ENCODE results near the gene CD7.
A peak's percentile ranks its signal among the peaks of the same experiment; 100 is the strongest.

The CD7 gene

DNA sequence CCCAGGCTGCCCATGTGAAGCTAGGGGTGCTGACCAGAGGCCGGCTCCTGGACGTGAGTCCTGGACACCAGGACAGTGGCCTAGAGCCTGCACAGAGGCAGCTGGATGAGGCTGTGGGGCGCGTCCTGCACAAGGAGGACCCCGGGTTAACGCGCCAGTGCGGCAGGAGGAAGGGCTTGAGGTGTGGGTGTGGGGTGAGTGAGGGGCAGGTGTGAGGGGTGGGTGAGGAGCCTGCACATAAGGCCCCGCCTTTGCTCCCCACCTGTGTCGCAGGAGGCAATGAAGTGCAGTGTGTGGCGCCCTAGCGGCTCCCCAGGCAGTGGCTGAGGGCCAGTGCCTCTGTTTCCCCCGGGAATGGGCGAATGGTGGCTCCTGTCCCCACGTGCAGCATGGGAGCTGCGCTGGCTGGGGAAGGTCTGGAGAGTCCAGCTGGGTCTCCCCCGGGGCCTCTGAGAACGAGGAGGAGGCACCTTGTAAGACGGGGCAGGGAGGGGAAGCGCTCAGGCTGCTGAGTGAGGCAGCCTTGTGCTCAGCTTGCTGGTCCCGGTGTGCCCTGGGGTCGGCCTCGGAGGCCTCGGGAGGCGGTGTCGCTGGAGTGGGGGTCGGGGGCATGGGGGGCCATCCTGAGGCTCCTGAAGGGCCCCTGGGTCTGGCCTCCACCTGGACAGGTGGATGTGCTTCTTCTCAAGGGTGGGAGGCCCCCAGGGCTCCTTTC lies 3.2 kb downstream of the CD7 start:
- DNase-seq, result no peak

DNA sequence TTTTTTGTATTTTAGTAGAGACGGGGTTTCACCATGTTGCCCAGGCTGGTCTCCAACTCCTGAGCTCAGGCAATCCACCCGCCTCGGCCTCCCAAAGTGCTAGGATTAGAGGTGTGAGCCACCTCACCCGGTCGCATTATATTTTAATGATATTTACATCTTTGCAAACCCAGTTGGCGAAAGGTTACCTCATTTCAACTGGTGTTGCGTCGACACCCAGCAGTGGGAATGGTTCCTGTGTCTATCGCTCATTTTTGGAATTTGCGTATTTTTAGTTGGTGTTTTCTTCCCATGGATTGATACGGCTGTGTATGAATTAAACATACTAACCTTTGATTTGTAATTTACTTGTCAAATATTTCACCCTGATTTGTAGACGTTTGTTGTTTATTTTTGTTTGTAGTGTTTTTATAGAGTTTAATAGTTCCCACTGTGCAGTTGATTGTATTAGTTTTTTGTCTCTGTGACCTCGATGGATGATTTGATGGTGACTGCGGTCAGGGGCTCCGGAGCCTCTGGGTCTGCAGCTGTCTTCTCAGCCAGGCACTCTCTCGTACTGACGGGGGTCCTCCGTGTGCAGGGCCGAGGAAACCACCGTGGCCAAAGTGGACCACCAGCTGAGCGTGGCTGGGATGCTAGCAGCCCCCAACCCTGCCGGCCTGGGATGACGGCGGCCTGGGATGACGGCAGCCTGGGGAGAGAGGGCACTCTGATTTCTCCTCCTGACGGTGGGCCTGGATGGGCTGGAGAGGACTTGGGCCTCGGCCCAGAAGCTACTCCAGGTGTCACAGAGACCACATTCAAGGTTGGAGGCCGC lies 4.0 kb downstream of the CD7 start:
- DNase-seq, result no peak

DNA sequence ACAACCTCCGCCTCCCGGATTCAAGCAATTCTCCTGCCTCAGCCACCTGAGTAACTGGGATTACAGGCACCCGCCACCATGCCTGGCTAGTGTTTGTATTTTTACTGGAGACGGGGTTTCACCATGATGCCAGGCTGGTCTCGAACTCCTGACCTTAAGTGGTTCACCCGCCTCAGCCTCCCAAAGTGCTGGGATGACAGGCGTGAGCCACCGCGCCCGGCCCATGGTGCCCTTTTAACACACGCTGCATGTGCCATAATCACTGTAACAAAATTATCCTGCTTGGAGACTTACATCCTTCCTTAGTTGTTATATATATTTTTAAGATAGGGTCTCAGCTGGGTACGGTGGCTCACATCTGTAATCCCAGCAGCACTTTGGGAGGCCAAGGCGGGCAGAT lies 5.4 kb downstream of the CD7 start:
- DNase-seq, result no peak

DNA sequence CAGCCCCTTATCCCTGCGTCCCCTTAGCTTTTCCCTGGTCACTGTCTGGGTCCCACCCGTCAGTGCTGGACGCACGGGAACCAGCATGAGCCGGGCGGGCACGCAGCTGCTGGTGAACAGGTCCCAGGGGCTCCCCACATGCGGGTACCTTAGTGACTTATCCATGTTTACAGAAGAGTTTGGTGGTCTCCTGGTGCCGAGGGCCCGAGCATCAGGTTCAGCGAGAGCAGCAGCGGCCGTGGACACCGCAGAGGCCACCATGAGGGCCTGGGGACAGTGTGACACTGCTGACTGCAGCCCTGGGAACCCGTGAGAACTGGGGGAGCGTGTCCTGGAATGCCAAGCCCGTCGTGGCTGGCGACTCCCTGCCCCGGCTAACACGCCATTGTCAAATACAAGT lies 6.5 kb downstream of the CD7 start:
- DNase-seq, result no peak

DNA sequence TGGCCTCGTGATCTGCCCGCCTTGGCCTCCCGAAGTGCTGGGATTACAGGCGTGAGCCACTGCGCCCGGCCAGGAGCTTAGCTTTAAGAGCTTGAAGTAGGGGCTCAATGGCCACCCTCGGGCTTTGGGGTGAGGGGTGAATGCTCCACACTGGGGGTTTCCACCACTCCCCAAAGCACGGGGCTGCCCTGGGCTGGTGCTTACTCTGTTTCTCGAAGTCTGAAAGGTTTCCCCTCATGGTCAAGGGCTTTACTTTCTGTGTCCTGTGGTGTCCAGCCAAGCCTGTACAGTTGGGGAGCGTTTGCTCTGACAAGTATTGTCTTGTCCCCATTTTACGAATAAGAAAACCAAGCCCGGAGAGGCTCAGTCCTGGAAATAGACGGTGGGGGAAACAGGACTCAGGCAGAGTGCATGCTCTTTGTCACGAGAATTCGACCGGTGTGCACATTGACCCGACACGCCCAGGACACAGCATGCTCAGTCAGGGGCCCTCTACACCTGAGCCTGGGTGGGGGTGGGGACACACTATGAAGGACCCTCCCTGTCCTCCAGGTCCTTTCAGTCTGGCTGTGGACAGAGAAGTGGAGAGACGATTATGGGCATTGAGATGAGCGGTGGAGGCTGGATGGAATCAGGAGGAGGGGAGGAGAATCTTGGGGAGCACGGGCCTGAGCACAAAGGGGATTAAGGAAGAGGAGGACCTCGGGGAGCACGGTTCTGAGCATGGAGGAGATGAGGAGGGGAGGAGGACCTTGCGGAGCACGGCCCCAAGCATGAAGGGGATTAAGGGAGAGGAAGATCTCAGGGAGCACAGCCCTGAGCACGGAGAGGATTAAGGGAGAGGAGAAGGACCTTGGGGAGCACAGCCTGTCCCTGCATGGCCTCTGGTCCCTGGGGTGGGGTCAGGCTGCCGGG lies 7.5 kb downstream of the CD7 start:
- no peak for DNase-seq

DNA sequence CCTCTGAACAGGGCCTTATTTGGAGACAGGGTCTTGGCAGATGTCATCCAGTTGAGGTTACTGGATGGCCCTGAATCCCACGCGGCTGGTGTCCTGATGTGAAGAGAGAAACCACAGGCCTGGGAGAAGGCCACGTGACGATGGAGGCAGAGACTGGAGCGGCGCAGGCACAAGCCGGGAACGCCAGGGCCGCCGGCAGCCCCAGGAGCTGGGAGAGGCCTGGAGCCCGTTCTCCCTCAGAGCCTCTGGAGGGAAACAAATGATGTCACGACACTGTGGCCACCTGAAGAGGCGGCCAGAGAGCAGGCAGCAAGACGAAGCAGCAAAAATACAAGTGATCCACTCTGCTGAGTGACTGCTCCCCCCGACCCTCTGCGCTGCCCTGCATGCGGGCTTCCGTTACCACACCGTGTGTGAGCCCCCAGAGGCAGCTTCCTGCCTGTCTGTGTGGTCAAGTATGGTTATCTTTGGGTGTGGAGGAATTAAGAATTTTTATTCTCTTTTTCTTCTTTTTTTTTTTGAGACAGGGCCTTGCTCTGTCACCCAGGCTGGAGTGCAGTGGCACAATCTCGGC lies 11.6 kb downstream of the CD7 start:
- DNase-seq, result no peak

DNA sequence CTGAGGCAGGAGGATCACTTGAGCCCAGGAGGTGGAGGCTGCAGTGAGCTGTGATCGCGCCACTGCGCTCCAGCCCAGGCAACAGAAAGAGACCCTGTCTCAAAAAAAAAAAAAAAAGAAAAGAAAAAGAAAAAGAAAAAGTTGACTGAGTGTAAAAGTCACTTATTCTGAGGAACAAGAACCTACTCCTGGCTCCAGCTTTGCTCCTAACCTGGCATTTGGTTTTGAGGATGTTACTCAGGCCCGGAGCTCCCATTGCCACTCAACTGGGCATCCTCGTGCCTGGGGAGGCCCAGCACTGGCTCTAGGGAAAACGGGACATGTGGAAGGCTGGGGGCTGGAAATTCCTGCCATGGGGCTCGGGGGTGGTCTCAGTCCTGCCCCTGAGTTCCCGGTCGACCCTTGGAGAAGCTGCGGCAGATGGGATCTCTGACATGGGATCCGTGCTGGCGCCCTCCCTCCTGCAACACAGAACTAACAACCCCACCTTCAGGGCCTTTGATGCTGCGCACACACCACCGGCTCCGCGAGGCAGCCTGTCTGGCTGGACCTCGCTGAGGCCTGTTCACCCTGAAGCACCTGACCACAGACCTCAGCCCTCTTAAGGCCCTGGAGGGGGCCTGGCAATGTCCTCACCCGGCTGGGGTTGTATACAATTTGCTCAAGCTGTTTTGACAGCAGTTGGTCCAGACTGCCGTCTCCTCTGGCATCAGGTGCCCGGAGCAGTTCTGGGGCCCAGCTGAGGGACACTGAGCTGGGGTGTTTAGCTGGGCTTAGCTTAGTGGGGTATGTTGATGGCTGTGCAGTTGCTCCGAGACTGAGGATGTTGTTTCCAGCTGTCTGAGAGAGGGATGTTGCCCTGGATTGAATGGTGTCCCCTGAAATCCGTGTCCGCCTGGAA lies 12.3 kb downstream of the CD7 start:
- DNase-seq, result no peak

DNA sequence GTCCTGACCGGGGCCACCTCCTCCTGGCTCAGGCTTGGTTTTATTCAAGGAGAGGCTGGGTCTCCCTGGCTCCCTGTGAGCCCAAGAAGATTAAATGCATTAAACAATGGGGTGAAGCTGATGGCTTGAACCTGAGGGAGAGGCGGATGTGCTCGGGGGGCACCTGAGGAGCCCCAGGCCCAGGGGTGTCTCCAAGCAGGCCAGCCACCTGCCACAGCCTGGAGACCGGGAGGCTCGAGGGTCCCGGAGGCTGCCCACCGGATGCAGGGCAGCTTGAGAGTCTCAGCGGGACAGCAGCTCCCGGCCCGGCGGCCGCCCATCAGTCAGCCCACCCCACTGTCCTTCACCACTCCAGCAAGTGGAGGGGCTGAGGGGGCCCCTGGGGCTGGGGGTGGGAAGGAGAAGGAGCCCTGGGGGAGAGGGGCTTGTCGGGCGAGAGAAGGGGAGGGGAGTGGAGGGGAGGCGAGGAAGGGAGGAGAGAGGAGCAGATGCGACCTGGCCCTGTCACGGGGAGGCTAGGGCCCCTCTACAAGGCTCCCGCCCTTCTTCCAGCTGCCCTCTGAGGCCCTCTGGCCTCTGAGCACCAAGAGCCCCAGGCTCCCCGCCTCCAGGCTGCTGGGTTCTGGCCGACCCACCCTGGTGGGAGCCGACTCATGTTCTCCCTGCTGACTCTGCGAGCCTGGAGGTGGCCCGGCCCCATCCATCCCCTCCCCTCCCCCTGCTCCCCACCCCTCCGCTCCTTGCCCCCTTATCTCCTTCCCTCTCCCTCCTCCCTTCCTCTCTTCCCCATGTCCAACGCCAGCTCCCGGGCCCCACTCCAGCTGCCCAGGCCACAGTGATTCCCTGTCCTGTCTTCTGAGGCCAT lies 13.2 kb downstream of the CD7 start:
- no peak for DNase-seq

DNA sequence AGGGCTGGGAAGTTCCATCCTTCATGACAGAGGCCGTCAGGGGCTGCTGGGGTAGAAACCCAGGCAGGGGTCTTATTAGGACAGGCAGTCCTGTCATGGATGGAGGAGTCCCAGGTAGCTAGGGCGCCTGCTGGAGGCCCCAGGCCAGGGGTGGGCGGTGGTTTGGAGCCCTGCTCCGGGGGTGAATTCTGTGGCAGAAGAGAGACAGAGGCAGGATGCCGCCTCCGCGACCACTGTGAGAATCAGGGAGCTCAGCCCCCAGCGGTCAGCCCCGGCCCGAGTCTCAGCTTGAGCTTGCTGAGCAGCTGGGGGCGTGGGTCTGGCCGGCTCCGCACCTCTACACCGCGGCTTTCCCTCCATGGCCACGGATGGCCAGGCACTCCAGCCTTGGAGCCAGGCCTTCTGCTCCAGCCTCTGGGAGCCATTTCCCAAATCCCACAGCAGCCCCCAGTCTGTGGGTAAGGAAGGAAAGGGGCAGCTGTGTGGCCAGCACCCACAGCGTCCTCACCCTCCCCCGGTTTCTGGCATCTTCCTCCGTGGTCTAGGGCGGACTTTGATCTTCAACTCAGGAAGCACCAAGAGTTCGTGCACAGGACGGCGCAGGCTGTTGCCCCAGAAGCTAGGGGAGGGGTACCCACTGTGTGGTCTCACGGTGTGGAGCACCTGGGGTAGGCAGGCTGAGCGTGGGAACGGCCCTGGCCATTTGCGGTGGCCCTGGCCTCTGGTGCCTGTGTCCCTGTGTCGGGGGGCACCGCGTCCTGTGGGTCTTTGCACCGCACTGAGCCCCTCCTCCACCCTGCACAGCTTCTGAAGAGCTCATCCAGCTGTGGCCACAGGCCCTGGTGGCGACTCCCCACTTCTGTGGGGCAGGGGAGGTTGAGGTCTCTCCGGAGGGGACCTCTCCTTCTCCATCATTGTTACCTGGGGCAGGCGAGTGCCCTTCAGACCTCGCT lies 14.1 kb downstream of the CD7 start:
- no peak for DNase-seq

DNA sequence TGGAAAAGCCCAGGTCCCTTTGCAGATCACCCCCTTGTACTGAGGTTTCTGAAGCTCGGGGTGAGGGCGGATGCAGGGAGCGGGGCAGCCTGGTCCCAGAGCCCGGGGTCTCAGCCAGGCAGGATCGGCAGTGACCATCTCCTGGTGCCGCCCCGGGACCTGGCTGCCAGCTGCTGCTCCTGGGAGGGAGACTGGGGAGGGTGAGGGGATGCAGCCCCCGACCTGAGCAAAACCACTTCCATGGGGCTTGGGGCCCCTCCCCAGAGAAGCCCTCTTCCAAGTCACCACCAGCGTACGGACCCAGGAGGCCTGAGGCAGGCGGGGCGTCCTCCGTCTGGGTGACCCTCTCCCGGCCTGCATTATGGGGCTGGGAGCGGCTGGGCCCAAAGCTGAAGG lies 14.8 kb downstream of the CD7 start:
- no peak for DNase-seq

DNA sequence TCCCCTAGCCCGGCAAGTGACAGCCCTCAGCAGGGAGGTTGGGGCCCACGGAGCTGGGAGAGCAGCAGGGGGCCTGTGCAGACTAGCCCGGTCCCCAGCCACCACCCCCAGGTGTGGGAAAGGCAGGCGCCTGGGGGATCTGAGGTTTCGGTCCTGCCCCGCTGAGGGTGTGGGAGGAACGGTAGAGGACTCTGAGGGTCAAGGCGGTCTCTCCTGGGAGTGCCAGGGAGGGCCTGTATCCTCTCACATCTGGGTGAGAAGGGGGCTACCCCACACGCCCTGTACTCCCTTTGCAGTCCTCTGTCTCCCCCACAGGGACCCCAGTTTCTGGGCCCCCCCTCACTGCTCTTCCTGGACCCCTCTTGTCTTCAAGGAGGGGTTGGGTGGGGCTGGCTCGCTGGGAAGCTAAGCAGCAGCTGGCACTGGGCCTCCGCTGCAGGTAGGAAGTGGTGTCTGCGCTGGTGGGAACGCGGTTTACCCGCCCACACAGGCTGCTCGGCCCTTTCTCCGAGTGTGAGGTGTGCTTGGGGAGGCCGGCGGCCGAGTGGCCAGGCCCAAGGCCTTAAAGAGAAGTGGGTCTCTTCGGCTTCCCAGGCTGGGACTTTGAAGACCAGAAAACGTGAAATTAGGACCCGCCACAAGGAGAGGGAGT lies 15.4 kb downstream of the CD7 start:
- DNase-seq, result peak; percentile 76

DNA sequence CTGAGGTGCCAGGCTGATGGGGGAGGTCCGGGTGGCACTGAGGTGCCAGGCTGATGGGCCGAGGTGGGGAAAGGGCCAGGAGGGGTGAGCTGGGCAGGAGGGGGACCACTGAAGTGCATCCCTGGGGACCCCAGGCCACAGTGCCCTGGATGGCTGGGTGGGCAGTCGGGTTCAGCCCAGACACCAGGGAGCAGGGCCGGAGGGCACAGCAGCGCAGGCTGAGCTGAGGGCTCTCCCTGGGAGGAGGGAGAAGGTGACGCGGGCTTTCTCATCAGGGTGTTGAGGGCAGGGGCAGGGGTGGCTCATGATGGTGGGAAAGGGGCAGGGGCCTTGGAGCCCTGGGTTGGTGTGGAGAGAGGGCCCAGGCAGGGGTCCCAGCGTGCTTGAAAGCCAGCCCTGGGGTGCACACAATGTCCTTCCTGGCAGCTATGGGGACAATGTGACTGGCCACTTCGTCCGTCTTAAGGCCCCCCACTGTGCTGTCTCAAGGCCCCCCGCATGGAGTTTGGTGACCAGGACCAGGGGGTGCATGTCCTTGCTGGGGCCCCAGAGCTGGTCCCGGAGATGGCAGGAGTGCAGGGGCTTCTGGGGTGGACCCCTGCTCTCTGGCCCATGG lies 16.0 kb downstream of the CD7 start:
- DNase-seq, result no peak

DNA sequence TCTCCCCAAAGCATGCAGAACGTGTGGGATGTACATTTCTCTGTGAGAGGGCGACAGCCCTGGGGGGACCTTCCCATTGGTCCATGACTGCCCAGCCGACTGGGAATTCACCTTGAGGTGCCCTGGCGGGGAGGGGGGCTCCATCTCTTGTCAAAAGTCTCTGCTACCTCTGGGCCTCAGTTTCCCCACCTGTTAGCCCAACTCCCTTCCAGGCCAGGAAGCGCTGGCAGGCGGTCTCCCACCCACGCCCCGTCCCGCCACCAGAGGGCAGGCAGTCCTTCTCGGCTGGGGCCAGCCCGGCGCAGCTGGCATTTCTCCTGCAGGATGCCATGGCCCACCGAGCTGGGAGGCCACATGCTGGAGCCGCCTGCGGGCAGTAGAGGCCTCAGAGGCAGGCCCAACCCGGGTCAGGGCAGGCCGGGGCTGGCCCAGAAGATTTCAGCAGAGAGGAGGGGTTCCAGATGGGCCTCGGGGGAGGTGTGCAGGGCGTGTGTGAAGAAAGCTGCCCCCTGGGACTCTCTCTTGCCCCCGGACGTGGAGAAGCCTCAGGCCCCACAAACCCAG lies 16.6 kb downstream of the CD7 start:
- DNase-seq, result peak; percentile 73

DNA sequence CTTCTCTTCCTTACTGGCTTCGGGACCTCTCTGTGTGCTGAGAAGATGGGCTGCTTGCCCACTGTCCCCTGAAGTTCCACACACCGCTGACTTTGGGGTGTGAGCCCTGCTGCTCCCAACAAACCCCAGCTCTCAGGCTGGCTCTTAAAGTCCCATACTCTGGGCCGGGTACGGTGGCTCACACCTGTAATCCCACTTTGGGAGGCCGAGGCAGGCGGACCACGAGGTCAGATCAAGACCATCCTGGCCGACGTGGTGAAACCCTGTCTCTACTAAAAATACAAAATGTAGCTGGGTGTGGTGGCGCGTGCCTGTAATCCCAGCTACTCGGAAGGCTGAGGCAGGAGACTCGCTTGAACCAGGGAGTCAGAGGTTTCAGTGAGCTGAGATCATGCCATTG lies 17.2 kb downstream of the CD7 start:
- no peak for DNase-seq

DNA sequence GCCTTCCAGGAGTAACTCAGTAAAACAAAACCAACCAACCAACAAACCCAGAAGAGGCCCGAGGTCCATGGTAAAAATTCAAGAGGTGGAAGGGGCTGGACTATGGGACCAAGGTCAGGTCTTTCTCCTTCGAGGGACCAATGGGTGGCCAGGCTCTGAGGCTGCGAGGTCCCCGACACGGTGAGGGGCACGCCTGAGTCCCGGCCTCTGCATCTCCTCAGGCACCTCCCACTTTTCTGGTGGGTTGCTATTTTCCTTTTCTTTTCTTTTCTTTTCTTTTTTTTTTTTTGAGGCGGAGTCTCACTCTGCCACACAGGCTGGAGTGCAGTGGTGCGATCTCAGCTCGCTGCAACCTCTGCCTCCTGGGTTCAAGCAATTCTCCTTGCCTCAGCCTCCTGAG lies 18.0 kb downstream of the CD7 start:
- no peak for DNase-seq

DNA sequence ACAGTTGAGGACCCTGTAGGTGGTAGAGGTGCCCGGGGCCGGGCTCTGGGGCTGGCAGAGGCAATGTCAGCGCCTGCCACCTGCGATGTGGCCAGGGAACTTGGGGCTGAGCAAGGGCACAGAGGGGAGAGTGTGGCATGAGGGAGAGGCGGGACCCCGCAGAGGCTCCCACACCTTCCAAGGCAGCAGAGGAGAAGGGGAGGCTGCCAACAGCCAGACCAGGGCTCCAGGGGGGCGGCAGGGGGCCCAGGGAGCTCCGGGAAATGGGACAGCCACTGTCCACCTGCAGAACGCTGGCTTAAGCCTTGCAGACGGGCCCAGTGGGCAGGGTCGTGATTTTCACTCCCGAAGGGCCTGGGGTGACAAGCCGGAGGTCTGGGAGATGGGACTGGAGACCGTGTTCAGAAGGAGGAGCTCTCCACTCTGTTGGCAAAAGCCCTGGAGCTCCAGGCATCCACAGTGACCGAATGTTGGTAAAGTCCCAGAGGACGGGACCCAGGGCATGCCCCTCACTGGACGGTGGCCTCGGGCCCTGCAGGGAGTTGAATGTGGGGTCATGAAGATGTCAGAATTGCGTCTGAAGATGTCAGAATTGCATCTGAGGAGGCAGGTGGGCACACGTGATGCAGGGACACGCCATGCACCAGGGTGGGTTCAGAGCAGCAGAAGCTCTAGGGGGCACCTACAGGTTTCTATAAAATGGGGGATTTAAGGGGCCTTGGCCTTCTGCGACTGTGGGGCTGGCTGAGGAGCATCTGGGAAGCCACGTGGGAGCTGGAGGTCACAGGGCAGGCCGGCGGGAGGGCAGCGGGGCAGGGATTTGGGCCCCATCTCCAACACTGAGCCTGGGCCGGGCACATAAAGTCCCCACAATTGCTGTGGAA lies 18.6 kb downstream of the CD7 start:
- no peak for DNase-seq
